GM18508 (cell line): ENCODE measurements around the gene LOC101059915.
"Not testable (repeated sequence)": the region's sequence is repeated elsewhere in the genome, so short reads cannot be mapped to it uniquely, and the experiment has no call there.

ENCODE experiments used
- ATAC-seq: cut with Tn5 transposase; IDR thresholded peaks from one replicate; pipeline ENCODE4 v1.9.1; 2021; ENCODE audit warnings: moderate number of reproducible peaks; ENCODE audit not compliant: insufficient read depth, unreplicated experiment

Gene LOC101059915

GRCh38 chrX:71638409-71638808 lies 28.9 kb upstream of the LOC101059915 start:
- ATAC-seq, result no peak

- ATAC-seq, result no peak
Observed at GRCh38 chrX:71640002-71640401, 27.3 kb upstream of the LOC101059915 start.

- not testable (repeated sequence) for ATAC-seq
Observed at GRCh38 chrX:71644406-71644805, 22.9 kb upstream of the LOC101059915 start.

GRCh38 chrX:71650333-71650969 lies 16.9 kb upstream of the LOC101059915 start:
- no peak for ATAC-seq

- no peak for ATAC-seq
Observed at GRCh38 chrX:71652405-71652804, 14.9 kb upstream of the LOC101059915 start.

- no peak for ATAC-seq
Observed at GRCh38 chrX:71653344-71653743, 14.0 kb upstream of the LOC101059915 start.

- no peak for ATAC-seq
Observed at GRCh38 chrX:71657267-71657666, 10.1 kb upstream of the LOC101059915 start.

GRCh38 chrX:71659342-71659741 lies 8.0 kb upstream of the LOC101059915 start:
- no peak for ATAC-seq

GRCh38 chrX:71659959-71660358 lies 7.4 kb upstream of the LOC101059915 start:
- ATAC-seq, result no peak

- ATAC-seq, result no peak
Observed at GRCh38 chrX:71660562-71661416, 6.6 kb upstream of the LOC101059915 start.

- no peak for ATAC-seq
Observed at GRCh38 chrX:71661919-71662318, 5.4 kb upstream of the LOC101059915 start.

- ATAC-seq, result not testable (repeated sequence)
Observed at GRCh38 chrX:71662654-71663053, 4.7 kb upstream of the LOC101059915 start.

GRCh38 chrX:71663238-71663637 lies 4.1 kb upstream of the LOC101059915 start:
- ATAC-seq, result not testable (repeated sequence)

GRCh38 chrX:71664202-71664601 lies 3.1 kb upstream of the LOC101059915 start:
- not testable (repeated sequence) for ATAC-seq

GRCh38 chrX:71664889-71665491 lies 2.4 kb upstream of the LOC101059915 start:
- no peak for ATAC-seq

GRCh38 chrX:71665747-71666146 lies 1.6 kb upstream of the LOC101059915 start:
- ATAC-seq, result no peak

- no peak for ATAC-seq
Observed at GRCh38 chrX:71666240-71667223, 814 bp upstream of the LOC101059915 start.

- ATAC-seq, result no peak
Observed at GRCh38 chrX:71668248-71668595, 876 bp downstream of the LOC101059915 start.

GRCh38 chrX:71669492-71669891 lies 2.1 kb downstream of the LOC101059915 start:
- ATAC-seq, result no peak

GRCh38 chrX:71669947-71670346 lies 2.6 kb downstream of the LOC101059915 start:
- not testable (repeated sequence) for ATAC-seq
